Liver (tissue), 3 donors: ENCODE data around the gene SEPTIN5.

Experiments
- CTCF ChIP-seq: fragments of 150-350 bp; IDR thresholded peaks from 2 replicates; pipeline ENCODE4 v1.5.1; 2017; ENCODE audit warnings: improper control_type of control experiment, low read depth, low read length; ENCODE audit not compliant: missing input control
- RAD21 ChIP-seq, 2 donors: IDR thresholded peaks; 2 replicates each; pipeline ENCODE4 v1.6.1; 2016; ENCODE audit warnings: antibody characterized with exemption in 2 of 2, mild to moderate bottlenecking in 2 of 2
- TAF1 ChIP-seq: conservative IDR thresholded peaks from 2 replicates; pipeline ENCODE4 v1.6.1; 2016; ENCODE audit warnings: antibody characterized with exemption, mild to moderate bottlenecking
- TF ChIP-seq, protein P1 (sequence below): IDR thresholded peaks from 2 replicates; pipeline ENCODE4 v1.6.1; 2016; ENCODE audit warnings: antibody characterized with exemption
- donor health status: healthy.
- donor health status: healthy.

GRCh38 chr22:19760951-19761724 is 46.8 kb downstream of the SEPTIN5 start:
- no peak for TF ChIP-seq CTCF
- TF ChIP-seq, protein P1, sequence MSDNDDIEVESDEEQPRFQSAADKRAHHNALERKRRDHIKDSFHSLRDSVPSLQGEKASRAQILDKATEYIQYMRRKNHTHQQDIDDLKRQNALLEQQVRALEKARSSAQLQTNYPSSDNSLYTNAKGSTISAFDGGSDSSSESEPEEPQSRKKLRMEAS, result no peak
- TF ChIP-seq RAD21 (IDR thresholded peaks at IDR 0.05), result no peak
- no peak for TF ChIP-seq TAF1
